H9 (cell line): ENCODE results near the gene KCNAB2. TPM values are rescaled to one million over a fixed set of nuclear protein-coding genes. Genes with fewer than 3 reads are reported as not detected.
"Not testable (repeated sequence)": the region's sequence is repeated elsewhere in the genome, so short reads cannot be mapped to it uniquely, and the experiment has no call there.

Source experiments
- DNase-seq: peaks from one replicate; pipeline ENCODE4 v3.0.0-alpha.2; 2017
- H2AFZ ChIP-seq: one replicate; pipeline ENCODE4 v1.6.1; 2013; ENCODE audit warnings: mild to moderate bottlenecking, low read length, control low read depth, moderate library complexity
- H2AK5ac ChIP-seq: 2 replicates; pipeline ENCODE4 v1.6.1; 2013; ENCODE audit warnings: low read length, control low read depth, mixed read lengths; ENCODE audit not compliant: insufficient read length
- H2BK120ac ChIP-seq: one replicate; pipeline ENCODE4 v1.6.1; 2013; ENCODE audit warnings: low read depth, mild to moderate bottlenecking, low read length, control low read depth, inconsistent platforms; ENCODE audit not compliant: poor library complexity, severe bottlenecking
- H2BK12ac ChIP-seq: 2 replicates; pipeline ENCODE4 v1.6.1; 2013; ENCODE audit warnings: low read length, control low read depth, mixed read lengths, low read depth; ENCODE audit not compliant: insufficient read length
- H2BK15ac ChIP-seq: 2 replicates; pipeline ENCODE4 v1.6.1; 2013; ENCODE audit warnings: low read depth, low read length, control low read depth
- H2BK20ac ChIP-seq: one replicate; pipeline ENCODE4 v1.6.1; 2013; ENCODE audit warnings: low read depth, mild to moderate bottlenecking, low read length, control low read depth, inconsistent platforms; ENCODE audit not compliant: poor library complexity, severe bottlenecking
- H2BK5ac ChIP-seq: 2 replicates; pipeline ENCODE4 v1.6.1; 2013; ENCODE audit warnings: low read length, control low read depth, mixed read lengths; ENCODE audit not compliant: insufficient read length
- H3K14ac ChIP-seq: 2 replicates; pipeline ENCODE4 v1.6.1; 2013; ENCODE audit warnings: low read length, control low read depth; ENCODE audit not compliant: insufficient read depth
- H3K18ac ChIP-seq: 2 replicates; pipeline ENCODE4 v1.6.1; 2013; ENCODE audit warnings: low read depth, mild to moderate bottlenecking, mixed read lengths, low read length, control low read depth; ENCODE audit not compliant: insufficient read length
- H3K23ac ChIP-seq: 2 replicates; pipeline ENCODE4 v1.6.1; 2013; ENCODE audit warnings: low read length, control low read depth, mixed read lengths, low read depth; ENCODE audit not compliant: insufficient read length
- H3K23me2 ChIP-seq: 2 replicates; pipeline ENCODE4 v1.6.1; 2013; ENCODE audit warnings: low read depth, mild to moderate bottlenecking, mixed read lengths, low read length, control low read depth; ENCODE audit not compliant: insufficient read length, poor library complexity, severe bottlenecking
- H3K27ac ChIP-seq: 2 replicates; pipeline ENCODE4 v1.5.1; 2013; ENCODE audit warnings: low read length, control low read depth, mixed read lengths, low read depth; ENCODE audit not compliant: insufficient read length
- H3K27me3 ChIP-seq: 2 replicates; pipeline ENCODE4 v1.6.1; 2013; ENCODE audit warnings: low read length, control low read depth, inconsistent platforms; ENCODE audit not compliant: insufficient read depth
- H3K4ac ChIP-seq: 2 replicates; pipeline ENCODE4 v1.6.1; 2013; ENCODE audit warnings: low read depth, mild to moderate bottlenecking, control low read depth, inconsistent platforms, low read length, moderate library complexity
- H3K4me1 ChIP-seq: 2 replicates; pipeline ENCODE4 v1.6.1; 2013; ENCODE audit warnings: low read length, control low read depth, inconsistent platforms; ENCODE audit not compliant: insufficient read depth
- H3K4me2 ChIP-seq: 2 replicates; pipeline ENCODE4 v1.6.1; 2013; ENCODE audit warnings: low read length, control low read depth, mixed read lengths; ENCODE audit not compliant: insufficient read length, insufficient read depth
- H3K56ac ChIP-seq: 2 replicates; pipeline ENCODE4 v1.6.1; 2013; ENCODE audit warnings: low read depth, mild to moderate bottlenecking, mixed read lengths, low read length, control low read depth; ENCODE audit not compliant: insufficient read length
- H3K79me1 ChIP-seq: 2 replicates; pipeline ENCODE4 v1.6.1; 2013; ENCODE audit warnings: low read depth, mild to moderate bottlenecking, moderate library complexity, low read length, control low read depth, inconsistent platforms; ENCODE audit not compliant: insufficient read depth, poor library complexity, severe bottlenecking
- H3K79me2 ChIP-seq: 2 replicates; pipeline ENCODE4 v1.6.1; 2013; ENCODE audit warnings: low read length, control low read depth, inconsistent platforms; ENCODE audit not compliant: insufficient read depth
- H3K9ac ChIP-seq: 2 replicates; pipeline ENCODE4 v1.6.1; 2013; ENCODE audit warnings: low read length, control low read depth, mixed read lengths; ENCODE audit not compliant: insufficient read length; ENCODE audit errors: extremely low read depth
- H3K9me3 ChIP-seq: one replicate; pipeline ENCODE4 v1.6.1; 2013; ENCODE audit warnings: low read depth, low read length, inconsistent platforms; ENCODE audit not compliant: control insufficient read depth
- H3T11ph ChIP-seq: one replicate; pipeline ENCODE4 v1.6.1; 2013; ENCODE audit warnings: mild to moderate bottlenecking, low read length, control low read depth, inconsistent platforms
- H4K20me1 ChIP-seq: one replicate; pipeline ENCODE4 v1.6.1; 2013; ENCODE audit not compliant: control insufficient read depth, insufficient read length, insufficient read depth
- H4K5ac ChIP-seq: 2 replicates; pipeline ENCODE4 v1.6.1; 2013; ENCODE audit warnings: low read depth, mild to moderate bottlenecking, mixed read lengths, low read length, control low read depth; ENCODE audit not compliant: insufficient read length
- H4K8ac ChIP-seq: replicated peaks from 2 replicates; pipeline ENCODE4 v1.6.1; 2013; ENCODE audit warnings: low read length, control low read depth, mixed read lengths, low read depth; ENCODE audit not compliant: insufficient read length
- H4K91ac ChIP-seq: 2 replicates; pipeline ENCODE4 v1.6.1; 2013; ENCODE audit warnings: low read depth, mild to moderate bottlenecking, moderate library complexity, mixed read lengths, low read length, control low read depth; ENCODE audit not compliant: insufficient read length
- H3K27ac Mint-ChIP-seq, 3 experiments: 2 replicates in 2 of 3; 3 replicates in 1 of 3; pipeline ENCODE4 v1.8.0; 2020 to 2021; ENCODE audit warnings: mixed read lengths in 3 of 3, mild to moderate bottlenecking in 1 of 3, moderate library complexity in 1 of 3
- H3K27me3 Mint-ChIP-seq: 2 replicates; pipeline ENCODE4 v1.8.0; 2021; ENCODE audit warnings: low read depth, mild to moderate bottlenecking, moderate library complexity, mixed read lengths
- H3K36me3 Mint-ChIP-seq, 3 experiments: 2 replicates in 2 of 3; 3 replicates in 1 of 3; pipeline ENCODE4 v1.8.0; 2020 to 2021; ENCODE audit warnings: low read depth in 3 of 3, mixed read lengths in 3 of 3; ENCODE audit not compliant: insufficient read depth in 1 of 3
- H3K4me1 Mint-ChIP-seq, 2 experiments: 2 replicates each; pipeline ENCODE4 v1.8.0; 2020; ENCODE audit warnings: mixed read lengths in 2 of 2
- H3K4me3 Mint-ChIP-seq, 2 experiments: 2 replicates in 1 of 2; 3 replicates in 1 of 2; pipeline ENCODE4 v1.8.0; 2020 to 2021; ENCODE audit warnings: mild to moderate bottlenecking in 2 of 2, mixed read lengths in 2 of 2, moderate library complexity in 1 of 2
- H3K9me3 Mint-ChIP-seq, 2 experiments: 2 replicates in 1 of 2; 3 replicates in 1 of 2; pipeline ENCODE4 v1.8.0; 2020; ENCODE audit warnings: mild to moderate bottlenecking in 2 of 2, mixed read lengths in 2 of 2, moderate library complexity in 1 of 2
- CTCF ChIP-seq: fragments of 200-600 bp; sonication (generic); conservative IDR thresholded peaks from 3 replicates; pipeline ENCODE4 v1.8.0; 2021; ENCODE audit warnings: antibody characterized with exemption, mild to moderate bottlenecking
- WGBS: extraction: QIAGEN DNeasy Blood & Tissue Kit; methylation state at CpG from one replicate; pipeline ENCODE4 v1.1.7; 2013; ENCODE audit warnings: missing lambda C conversion rate, low lambda C conversion rate, mixed read lengths; ENCODE audit not compliant: insufficient read length; ENCODE audit errors: extremely low coverage; 5-methylcytosine and 5-hydroxymethylcytosine counted together
- total RNA-seq: library from RNA; stranded (reverse); gene quantifications from 2 replicates; pipeline ENCODE4 v1.2.1, GENCODE V29; 2021

Gene KCNAB2
- total RNA-seq, 1 experiment from 2014 or later = 8.3 TPM

DNA sequence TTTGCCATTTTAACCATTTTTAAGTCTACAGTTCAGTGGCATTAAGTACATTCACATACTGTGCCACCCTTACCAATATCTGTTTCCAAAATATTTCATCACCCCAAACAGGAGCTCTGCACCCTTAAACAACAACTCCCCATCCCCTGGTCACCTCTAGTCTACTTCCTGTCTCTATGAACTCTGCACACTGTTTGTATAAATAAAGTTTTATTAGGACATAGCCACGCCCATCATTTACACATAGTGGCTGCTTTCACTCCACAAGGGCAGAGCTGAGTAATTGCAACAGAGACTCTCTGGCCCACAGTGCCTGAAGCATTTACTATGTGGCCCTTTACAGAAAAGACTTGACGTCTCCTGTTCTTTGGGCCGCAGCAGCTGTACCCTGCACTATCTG is 30.1 kb downstream of the KCNAB2 start:
- H3K27me3 ChIP-seq = no peaks in the 10 kb centered on the region
- H3K56ac ChIP-seq = no peak overlapping the region
- H3K9ac ChIP-seq = no peak overlapping the region
- no peak overlapping the region for H3K4ac ChIP-seq
- no peak overlapping the region for H3K4me3 Mint-ChIP-seq
- H2BK12ac ChIP-seq = no peak overlapping the region
- peaks cover 14 to 29% of the 10 kb centered on the region in 2 experiments for H3K4me1 Mint-ChIP-seq
- H3T11ph ChIP-seq = no peak overlapping the region
- no peak overlapping the region for H4K5ac ChIP-seq
- no peaks in the 10 kb centered on the region for H3K23me2 ChIP-seq
- no peaks in the 10 kb centered on the region for H3K4me1 ChIP-seq
- no peaks in the 10 kb centered on the region for H3K79me2 ChIP-seq
- no peak overlapping the region for H3K27ac Mint-ChIP-seq
- no peak overlapping the region for H2BK5ac ChIP-seq
- no peak for TF ChIP-seq CTCF
- H2BK15ac ChIP-seq = no peak overlapping the region
- WGBS = no CpG with 5 or more reads among the region's 3 CpGs
- no peak overlapping the region for H3K23ac ChIP-seq
- no peak overlapping the region for H2BK120ac ChIP-seq
- no peaks in the 10 kb centered on the region for H4K20me1 ChIP-seq
- H3K79me1 ChIP-seq = no peaks in the 10 kb centered on the region
- no peak overlapping the region for H3K4me2 ChIP-seq
- H4K8ac ChIP-seq = no peak overlapping the region
- H3K14ac ChIP-seq = no peak overlapping the region
- no peak overlapping the region for H2AFZ ChIP-seq
- no peak overlapping the region for H3K27ac ChIP-seq
- H3K18ac ChIP-seq = no peak overlapping the region
- H3K9me3 Mint-ChIP-seq = no peaks in the 10 kb centered on the region
- no peak for DNase-seq
- no peaks in the 10 kb centered on the region for H3K9me3 ChIP-seq
- H2BK20ac ChIP-seq = no peak overlapping the region
- H3K27me3 Mint-ChIP-seq = no peaks in the 10 kb centered on the region; the same call in none of the 2 replicates
- H4K91ac ChIP-seq = no peak overlapping the region
- no peaks in the 10 kb centered on the region for H3K36me3 Mint-ChIP-seq
- H2AK5ac ChIP-seq = no peak overlapping the region

DNA sequence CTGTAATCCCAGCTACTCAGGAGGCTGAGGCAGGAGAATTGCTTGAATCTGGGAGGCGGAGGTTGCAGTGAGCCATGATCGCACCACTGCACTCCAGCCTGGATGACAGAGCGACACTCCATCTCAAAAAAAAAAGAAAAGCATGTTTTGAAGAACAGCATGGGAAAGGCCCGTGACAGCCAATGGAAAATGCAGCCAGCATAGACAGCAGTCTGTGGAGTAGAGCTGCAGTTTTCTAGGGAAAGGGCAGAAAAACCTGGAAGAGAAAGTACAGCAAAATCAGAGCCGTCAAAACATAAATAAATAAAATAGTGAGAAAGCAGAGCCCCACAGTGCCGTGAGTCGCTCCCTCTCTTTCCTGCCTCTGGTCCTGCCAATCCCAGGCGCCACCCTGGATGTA is 31.4 kb downstream of the KCNAB2 start:
- not testable (repeated sequence) for H3K18ac ChIP-seq, H4K5ac ChIP-seq, H3K27ac ChIP-seq, H2BK20ac ChIP-seq, H3K27me3 Mint-ChIP-seq, H3K9me3 Mint-ChIP-seq, H3K23me2 ChIP-seq, H2BK5ac ChIP-seq, H3K4ac ChIP-seq, H3K79me2 ChIP-seq, H3K79me1 ChIP-seq, H3K4me3 Mint-ChIP-seq, H4K20me1 ChIP-seq, H3K27ac Mint-ChIP-seq, H3T11ph ChIP-seq, H3K9me3 ChIP-seq, H4K91ac ChIP-seq, H3K14ac ChIP-seq, H2BK15ac ChIP-seq, H2BK120ac ChIP-seq, H4K8ac ChIP-seq, H2AFZ ChIP-seq, H3K36me3 Mint-ChIP-seq, H3K4me2 ChIP-seq, H3K56ac ChIP-seq, H3K27me3 ChIP-seq, H2BK12ac ChIP-seq, DNase-seq, H3K4me1 ChIP-seq, H2AK5ac ChIP-seq, H3K9ac ChIP-seq, H3K23ac ChIP-seq
- peaks cover 14 to 29% of the 10 kb centered on the region in 2 experiments for H3K4me1 Mint-ChIP-seq
- no CpG with 5 or more reads among the region's 8 CpGs for WGBS
